K562 (cell line): ENCODE data around the gene CCDC85C. TPM values are rescaled to one million over a fixed set of nuclear protein-coding genes. Genes with fewer than 3 reads are reported as not detected.

Experiments used
- ATAC-seq: fragments of 200-7000 bp; cut with Tn5 transposase; 3 replicates; pipeline ENCODE4 v1.9.1; 2020; ENCODE audit warnings: moderate library complexity
- BruUV-seq: library from RNA; stranded (reverse); fragments of 400-500 nt; replicated peaks from 2 replicates; lab custom pipeline; 2021; lab: Mats Ljungman, UMichigan
- CTCF ChIA-PET: fragments of 300-600 bp; formaldehyde crosslinking; extraction: SDS; loops from one replicate; lab custom pipeline; 2021; ENCODE audit warnings: low intra/inter-chr PET ratio; lab: Yijun Ruan, JAX
- POLR2A ChIA-PET: fragments of 300-600, 350-650 bp; sonication (Branson Sonifier 250); formaldehyde crosslinking; extraction: SDS; loops from one replicate; lab custom pipeline; 2021; ENCODE audit warnings: antibody characterized with exemption, inconsistent platforms; lab: Yijun Ruan, JAX
- DNase-seq, 4 experiments: peaks; one replicate each; pipeline versions ENCODE4 v3.0.0 to v3.0.0-alpha.2; 2011 to 2018; ENCODE audit warnings: low spot score in 3 of 4, mixed read lengths in 3 of 4; ENCODE audit errors: extremely low read depth in 1 of 4
- FAIRE-seq: peaks from 2 replicates; lab custom pipeline; 2011; peaks lifted over from hg19 to GRCh38; lab: Jason Lieb, UNC
- H2AFZ ChIP-seq: 2 replicates; pipeline ENCODE4 v1.6.0; 2011; ENCODE audit warnings: low read depth, low read length, control low read depth, inconsistent platforms
- H3K27ac ChIP-seq: fragments of 200-600 bp; 3 replicates; pipeline ENCODE4 v1.8.0; 2011; ENCODE audit warnings: low read depth, mild to moderate bottlenecking, control low read depth, inconsistent platforms, low read length, moderate library complexity, mixed read lengths; ENCODE audit errors: extremely low read depth
- H3K27me3 ChIP-seq, 2 experiments: fragments of 300-600 bp in 1 of 2; 2 replicates in 1 of 2; 3 replicates in 1 of 2; pipeline versions ENCODE4 v1.6.0 to v1.8.0; 2011; ENCODE audit warnings: inconsistent platforms in 2 of 2, low read length in 2 of 2, mild to moderate bottlenecking in 1 of 2, mixed read lengths in 1 of 2, moderate library complexity in 1 of 2; ENCODE audit not compliant: control insufficient read depth in 2 of 2, insufficient read depth in 2 of 2
- H3K36me3 ChIP-seq: fragments of 300-600 bp; 3 replicates; pipeline ENCODE4 v1.8.0; 2011; ENCODE audit warnings: mild to moderate bottlenecking, low read length, inconsistent platforms; ENCODE audit not compliant: control insufficient read depth, insufficient read depth
- H3K4me1 ChIP-seq, 2 experiments: fragments of 200-600 bp in 1 of 2; replicated peaks in 1 of 2; 2 replicates in 1 of 2; 3 replicates in 1 of 2; pipeline versions ENCODE4 v1.5.1 to v1.8.0; 2011; ENCODE audit warnings: inconsistent platforms in 2 of 2, low read length in 2 of 2, mild to moderate bottlenecking in 1 of 2, mixed read lengths in 1 of 2, moderate library complexity in 1 of 2; ENCODE audit not compliant: control insufficient read depth in 2 of 2, insufficient read depth in 2 of 2
- H3K4me2 ChIP-seq: 2 replicates; pipeline ENCODE4 v1.6.1; 2011; ENCODE audit warnings: low read length, control low read depth, inconsistent platforms, mixed read lengths; ENCODE audit not compliant: insufficient read depth
- H3K4me3 ChIP-seq: fragments of 200-600 bp; sonication (generic), shearing (Covaris generic); 2 replicates; pipeline ENCODE4 v1.5.1; 2016; ENCODE audit warnings: control low read depth, inconsistent platforms
- H3K79me2 ChIP-seq: fragments of 200-600 bp; 3 replicates; pipeline ENCODE4 v1.8.0; 2011; ENCODE audit warnings: low read length, inconsistent platforms; ENCODE audit not compliant: control insufficient read depth, insufficient read depth
- H3K9ac ChIP-seq, 2 experiments: 2 replicates each; pipeline versions ENCODE4 v1.6.0 to v1.6.1; 2011; ENCODE audit warnings: low read depth in 2 of 2, low read length in 2 of 2, control low read depth in 1 of 2, inconsistent platforms in 1 of 2, mild to moderate bottlenecking in 1 of 2, mixed read lengths in 1 of 2; ENCODE audit not compliant: insufficient read depth in 1 of 2
- H3K9me1 ChIP-seq: one replicate; pipeline ENCODE4 v1.6.0; 2011; ENCODE audit warnings: inconsistent platforms, mild to moderate bottlenecking, low read length, moderate library complexity; ENCODE audit not compliant: control insufficient read depth, insufficient read depth
- H3K9me3 ChIP-seq: replicated peaks from 2 replicates; pipeline ENCODE4 v1.5.1; 2011; ENCODE audit warnings: low read depth, low read length, inconsistent platforms; ENCODE audit not compliant: control insufficient read depth, insufficient read depth
- H4K20me1 ChIP-seq: replicated peaks from 2 replicates; pipeline ENCODE4 v1.6.1; 2011; ENCODE audit warnings: low read length, inconsistent platforms, mixed read lengths; ENCODE audit not compliant: control insufficient read depth, insufficient read depth
- AFF4 ChIP-seq: sonication (generic); formaldehyde crosslinking; IDR thresholded peaks from 2 replicates; pipeline ENCODE4 v1.8.0; 2023; ENCODE audit warnings: mild to moderate bottlenecking, missing genetic modification reagents
- CBFB ChIP-seq: sonication (generic); formaldehyde crosslinking; IDR thresholded peaks from 2 replicates; pipeline ENCODE4 v1.4.0; 2020; ENCODE audit warnings: mild to moderate bottlenecking, missing genetic modification reagents
- MAX ChIP-seq: sonication (generic); formaldehyde crosslinking; IDR thresholded peaks from 2 replicates; pipeline ENCODE4 v1.9.0; 2022; ENCODE audit warnings: mild to moderate bottlenecking, missing genetic modification reagents
- ZBTB2 ChIP-seq: fragments of 450-650 bp; IDR thresholded peaks from 2 replicates; pipeline ENCODE4 v1.6.1; 2016; ENCODE audit warnings: antibody characterized with exemption
- ZNF408 ChIP-seq: fragments of 250-450 bp; sonication (Bioruptor Pico); IDR thresholded peaks from 2 replicates; pipeline ENCODE4 v1.4.0; 2020; ENCODE audit warnings: low read depth, mild to moderate bottlenecking, moderate library complexity
- WGBS: fragments of 100-300 bp; shearing (Covaris generic); methylation state at CpG from one replicate; pipeline ENCODE4 v1.1.6; 2016; ENCODE audit warnings: low coverage, mixed read lengths; ENCODE audit not compliant: insufficient coverage; ENCODE audit errors: missing lambda C conversion rate; 5-methylcytosine and 5-hydroxymethylcytosine counted together
- in situ Hi-C: fragments of 300-500 bp; cut with MboI; formaldehyde crosslinking; loops from 4 replicates; pipeline ENCODE4 v1.15.0; 2018; ENCODE audit warnings: inconsistent platforms, mixed read lengths
- intact Hi-C: fragments of 100-400 bp; cut with micrococcal nuclease; formaldehyde crosslinking; loops from 2 replicates; pipeline ENCODE4 v1.14.2; 2022
- polyA plus RNA-seq, 8 experiments: library from polyadenylated mRNA; depleted of rRNA in 4 of 8; stranded (reverse) in 5 of 8; unstranded in 3 of 8; fragments of >200 nt; fragmentation: Nextera tagmentation in 2 of 8; fragmentation: Illumina TruSeq in 1 of 8; extraction: Ambion mirVana in 2 of 8; extraction: Trizol in 1 of 8; gene quantifications; 2 replicates each; pipeline versions ENCODE4 v1.2.1 to v1.2.3, GENCODE V29; 2011 to 2014; ENCODE audit warnings: inconsistent platforms in 1 of 8, missing spikeins in 1 of 8
- total RNA-seq, 7 experiments: library from RNA; depleted of rRNA in 6 of 7; stranded (reverse); fragments of >200 nt in 6 of 7; fragmentation: Illumina TruSeq in 2 of 7; extraction: Trizol in 2 of 7; gene quantifications; 2 replicates each; pipeline versions ENCODE4 v1.2.1 to v1.2.3, GENCODE V29; 2011 to 2021; ENCODE audit warnings: low replicate concordance in 1 of 7

Gene CCDC85C
- total and polyA plus RNA-seq, 9 of the 15 experiments (the other 6 are each of a cell fraction or from before 2014, with no cell fraction given) = 0.18 to 22.0 (median 6.3) TPM

- TF ChIP-seq AFF4 (CRISPR knock-in tag) = no peak
Observed at GRCh38 chr14:99524091-99524661, 79.8 kb downstream of the CCDC85C start (continued).

- Histone ChIP-seq H3K9ac (0 out of 4 replicates have a peak overlapping the region, but pooled peaks of 1 of the 2 experiments have one; percentile 13), H3K4me1 (peaks cover 11 to 49% of the 10 kb centered on the region in 2 experiments), H3K79me2 (no peaks in the 10 kb centered on the region), H3K9me3 (no peaks in the 10 kb centered on the region), H4K20me1 (peaks cover under 1% of the 10 kb centered on the region; the same call in 1 of the 2 replicates), H3K27me3 (no peaks in the 10 kb centered on the region), H3K9me1 (no peaks in the 10 kb centered on the region), H3K4me3 (no peak overlapping the region), H2AFZ (no peak overlapping the region), H3K4me2 (no peak overlapping the region), H3K27ac (no peak overlapping the region), H3K36me3 (no peaks in the 10 kb centered on the region)
- no peak for DNase-seq
- in situ Hi-C loops (loop anchor here (10.0 kb wide), 1 partner anchor 361 kb away; no protein-coding TSS in a partner anchor), intact Hi-C loops (no loop called here)
- no peak for FAIRE-seq
- ChIA-PET POLR2A (interaction anchor here (0.6 to 1.2 kb wide), 3 partner anchors 10 to 105 kb away, joined by 3 to 4 read pairs (median 3); no protein-coding TSS in a partner anchor), CTCF (no interaction called here)
- BruUV-seq = no TSS peak
- WGBS = 63% methylated on average over 5 of the region's 5 CpGs
- no peak for ATAC-seq
- no peak for TF ChIP-seq MAX (CRISPR knock-in tag)
- no peak for TF ChIP-seq CBFB (CRISPR knock-in tag)
- no peak for TF ChIP-seq ZNF408 (CRISPR knock-in tag)
- TF ChIP-seq ZBTB2 = no peak
Observed at GRCh38 chr14:99523704-99524055, 80.3 kb downstream of the CCDC85C start.
